Measurements from ENCODE around the gene GPR155.
A peak's percentile ranks its signal among the peaks of the same experiment; 100 is the strongest.

Gene GPR155

GRCh38 chr2:174486563-174487107 lies at the start of gene GPR155:
Gene GPR155 (minus strand): TSS chr2:174487029. CDS start chr2:174481956, 5,073 bp downstream.
- Histone ChIP-seq H3K4me1 (ENCODE audit: control insufficient read depth in 1 of 2, insufficient read depth in 2 of 2, low read length in 2 of 2) (peaks cover 0 to 19% of the 10 kb centered on the region in 2 donors), H3K4me3 (ENCODE audit: low read depth in 1 of 2, low read length in 2 of 2) (peak within 1 kb of the TSS; percentile 84 to 91), H3K27me3 (ENCODE audit: control insufficient read depth in 1 of 2, insufficient read depth in 2 of 2, low read length in 2 of 2) (peaks cover 0 to 3% of the 10 kb centered on the region in 2 donors), H3K9ac (ENCODE audit: low read depth in 1 of 2, low read length in 2 of 2) (peak within 1 kb of the TSS; percentile 65 to 73), H3K9me3 (ENCODE audit: control insufficient read depth in 1 of 2, low read length in 2 of 2) (no peaks in the 10 kb centered on the region), H3K36me3 (ENCODE audit: control insufficient read depth in 1 of 2, insufficient read depth in 2 of 2, low read length in 2 of 2) (peaks cover 0 to 2% of the 10 kb centered on the region in 2 donors), H3K27ac (ENCODE audit: low read depth, low read length) (peak within 1 kb of the TSS; percentile 68)

DNA sequence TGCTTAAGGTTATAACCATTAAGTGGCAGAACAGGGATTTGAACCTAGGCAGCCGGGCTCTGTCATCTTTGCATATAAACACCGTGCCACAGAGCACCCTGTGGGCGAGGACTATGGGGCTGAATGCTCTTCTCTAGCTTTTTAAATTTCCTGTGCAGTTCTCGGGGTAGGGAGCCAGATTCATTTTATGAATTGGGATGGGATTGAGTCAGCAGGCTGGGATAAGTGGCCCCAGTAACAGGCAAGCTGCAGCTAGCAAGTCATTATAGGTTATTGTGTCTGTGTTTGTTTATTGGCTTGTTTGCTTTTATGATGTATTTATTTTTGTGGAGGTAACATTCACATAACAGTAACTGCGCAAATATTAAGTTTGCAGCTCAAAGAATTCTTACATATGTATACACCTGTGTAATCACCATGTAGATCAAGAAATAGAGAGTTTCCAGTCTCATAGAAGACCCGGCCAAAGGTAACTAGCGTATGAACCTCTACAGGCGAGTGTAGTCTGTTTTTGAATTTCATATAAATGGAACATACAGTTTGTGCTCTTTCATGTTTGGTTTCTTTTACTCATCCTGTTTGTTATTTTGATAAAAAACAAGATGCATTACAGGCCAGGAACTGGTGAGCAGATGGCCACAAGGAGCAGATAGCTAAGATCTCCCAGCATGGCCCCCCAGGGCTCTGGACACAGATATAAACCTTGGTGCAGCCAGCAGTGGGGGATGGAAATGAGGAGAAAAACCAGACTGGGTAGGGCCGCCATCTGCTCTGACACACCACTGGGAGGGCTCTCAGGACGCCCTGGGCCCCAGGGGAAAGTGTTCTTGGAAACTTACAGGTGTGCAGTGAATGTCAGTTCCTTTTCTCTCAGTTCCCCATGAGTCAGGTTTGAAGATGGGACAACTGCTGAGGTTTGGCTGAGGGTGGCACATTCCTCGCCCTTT lies 49.2 kb upstream of the GPR155 start:
- no peak overlapping the region for H3K9ac ChIP-seq (ENCODE audit: low read depth in 1 of 2, low read length in 2 of 2)
- no peak overlapping the region for H3K27ac ChIP-seq (ENCODE audit: low read depth, low read length)
- no peaks in the 10 kb centered on the region for H3K9me3 ChIP-seq (ENCODE audit: control insufficient read depth in 1 of 2, low read length in 2 of 2)
- H3K27me3 ChIP-seq (ENCODE audit: control insufficient read depth in 1 of 2, insufficient read depth in 2 of 2, low read length in 2 of 2): no peaks in the 10 kb centered on the region
- H3K36me3 ChIP-seq (ENCODE audit: control insufficient read depth in 1 of 2, insufficient read depth in 2 of 2, low read length in 2 of 2): no peaks in the 10 kb centered on the region
- H3K4me1 ChIP-seq (ENCODE audit: control insufficient read depth in 1 of 2, insufficient read depth in 2 of 2, low read length in 2 of 2): no peaks in the 10 kb centered on the region
- no peak overlapping the region for H3K4me3 ChIP-seq (ENCODE audit: low read depth in 1 of 2, low read length in 2 of 2)

- Histone ChIP-seq H3K4me1 (ENCODE audit: control insufficient read depth in 1 of 2, insufficient read depth in 2 of 2, low read length in 2 of 2) (no peaks in the 10 kb centered on the region), H3K27ac (ENCODE audit: low read depth, low read length) (no peak overlapping the region), H3K9ac (ENCODE audit: low read depth in 1 of 2, low read length in 2 of 2) (no peak overlapping the region), H3K9me3 (ENCODE audit: control insufficient read depth in 1 of 2, low read length in 2 of 2) (no peaks in the 10 kb centered on the region), H3K27me3 (ENCODE audit: control insufficient read depth in 1 of 2, insufficient read depth in 2 of 2, low read length in 2 of 2) (no peaks in the 10 kb centered on the region), H3K4me3 (ENCODE audit: low read depth in 1 of 2, low read length in 2 of 2) (no peak overlapping the region), H3K36me3 (ENCODE audit: control insufficient read depth in 1 of 2, insufficient read depth in 2 of 2, low read length in 2 of 2) (no peaks in the 10 kb centered on the region)
Measured at GRCh38 chr2:174535083-174535482, 48.3 kb upstream of the GPR155 start.

GRCh38 chr2:174529916-174530315 lies 43.1 kb upstream of the GPR155 start:
- Histone ChIP-seq H3K9ac (ENCODE audit: low read depth in 1 of 2, low read length in 2 of 2) (no peak overlapping the region), H3K4me1 (ENCODE audit: control insufficient read depth in 1 of 2, insufficient read depth in 2 of 2, low read length in 2 of 2) (no peaks in the 10 kb centered on the region), H3K27ac (ENCODE audit: low read depth, low read length) (no peak overlapping the region), H3K36me3 (ENCODE audit: control insufficient read depth in 1 of 2, insufficient read depth in 2 of 2, low read length in 2 of 2) (no peaks in the 10 kb centered on the region), H3K27me3 (ENCODE audit: control insufficient read depth in 1 of 2, insufficient read depth in 2 of 2, low read length in 2 of 2) (no peaks in the 10 kb centered on the region), H3K4me3 (ENCODE audit: low read depth in 1 of 2, low read length in 2 of 2) (no peak overlapping the region), H3K9me3 (ENCODE audit: control insufficient read depth in 1 of 2, low read length in 2 of 2) (no peaks in the 10 kb centered on the region)

GRCh38 chr2:174527959-174528358 lies 41.1 kb upstream of the GPR155 start:
- H3K4me1 ChIP-seq (ENCODE audit: control insufficient read depth in 1 of 2, insufficient read depth in 2 of 2, low read length in 2 of 2): no peaks in the 10 kb centered on the region
- H3K27me3 ChIP-seq (ENCODE audit: control insufficient read depth in 1 of 2, insufficient read depth in 2 of 2, low read length in 2 of 2): no peaks in the 10 kb centered on the region
- no peaks in the 10 kb centered on the region for H3K9me3 ChIP-seq (ENCODE audit: control insufficient read depth in 1 of 2, low read length in 2 of 2)
- no peak overlapping the region for H3K27ac ChIP-seq (ENCODE audit: low read depth, low read length)
- H3K9ac ChIP-seq (ENCODE audit: low read depth in 1 of 2, low read length in 2 of 2): no peak overlapping the region
- no peak overlapping the region for H3K4me3 ChIP-seq (ENCODE audit: low read depth in 1 of 2, low read length in 2 of 2)
- no peaks in the 10 kb centered on the region for H3K36me3 ChIP-seq (ENCODE audit: control insufficient read depth in 1 of 2, insufficient read depth in 2 of 2, low read length in 2 of 2)

- Histone ChIP-seq H3K4me3 (ENCODE audit: low read depth in 1 of 2, low read length in 2 of 2) (no peak overlapping the region), H3K36me3 (ENCODE audit: control insufficient read depth in 1 of 2, insufficient read depth in 2 of 2, low read length in 2 of 2) (no peaks in the 10 kb centered on the region), H3K9ac (ENCODE audit: low read depth in 1 of 2, low read length in 2 of 2) (no peak overlapping the region), H3K4me1 (ENCODE audit: control insufficient read depth in 1 of 2, insufficient read depth in 2 of 2, low read length in 2 of 2) (no peaks in the 10 kb centered on the region), H3K9me3 (ENCODE audit: control insufficient read depth in 1 of 2, low read length in 2 of 2) (no peaks in the 10 kb centered on the region), H3K27me3 (ENCODE audit: control insufficient read depth in 1 of 2, insufficient read depth in 2 of 2, low read length in 2 of 2) (no peaks in the 10 kb centered on the region), H3K27ac (ENCODE audit: low read depth, low read length) (no peak overlapping the region)
Measured at GRCh38 chr2:174527101-174527721, 40.4 kb upstream of the GPR155 start.

DNA sequence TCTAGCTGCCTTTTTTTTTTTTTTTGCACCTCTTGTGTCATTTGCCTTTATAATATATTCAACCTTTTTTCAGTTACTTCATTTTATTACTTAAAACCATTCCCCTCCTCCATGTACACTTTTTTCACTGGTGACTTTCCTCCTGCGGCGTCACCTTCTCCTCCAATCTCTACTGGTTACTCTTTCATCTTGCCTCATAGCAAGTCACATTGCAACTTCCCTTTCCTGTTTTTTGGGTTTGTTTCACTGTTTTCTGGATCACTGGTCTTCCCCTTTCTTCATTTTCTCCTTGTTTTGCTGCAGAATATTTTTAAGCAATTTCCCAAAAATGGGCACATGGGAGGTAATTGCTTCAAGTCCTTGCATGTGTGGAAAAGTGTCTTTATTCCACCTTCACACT lies 37.7 kb upstream of the GPR155 start:
- Histone ChIP-seq H3K9ac (ENCODE audit: low read depth in 1 of 2, low read length in 2 of 2) (no peak overlapping the region), H3K4me1 (ENCODE audit: control insufficient read depth in 1 of 2, insufficient read depth in 2 of 2, low read length in 2 of 2) (no peaks in the 10 kb centered on the region), H3K36me3 (ENCODE audit: control insufficient read depth in 1 of 2, insufficient read depth in 2 of 2, low read length in 2 of 2) (no peaks in the 10 kb centered on the region), H3K4me3 (ENCODE audit: low read depth in 1 of 2, low read length in 2 of 2) (no peak overlapping the region), H3K27me3 (ENCODE audit: control insufficient read depth in 1 of 2, insufficient read depth in 2 of 2, low read length in 2 of 2) (no peaks in the 10 kb centered on the region), H3K27ac (ENCODE audit: low read depth, low read length) (no peak overlapping the region), H3K9me3 (ENCODE audit: control insufficient read depth in 1 of 2, low read length in 2 of 2) (no peaks in the 10 kb centered on the region)

GRCh38 chr2:174522553-174522952 lies 35.7 kb upstream of the GPR155 start:
- no peaks in the 10 kb centered on the region for H3K9me3 ChIP-seq (ENCODE audit: control insufficient read depth in 1 of 2, low read length in 2 of 2)
- no peaks in the 10 kb centered on the region for H3K27me3 ChIP-seq (ENCODE audit: control insufficient read depth in 1 of 2, insufficient read depth in 2 of 2, low read length in 2 of 2)
- H3K4me1 ChIP-seq (ENCODE audit: control insufficient read depth in 1 of 2, insufficient read depth in 2 of 2, low read length in 2 of 2): no peaks in the 10 kb centered on the region
- no peaks in the 10 kb centered on the region for H3K36me3 ChIP-seq (ENCODE audit: control insufficient read depth in 1 of 2, insufficient read depth in 2 of 2, low read length in 2 of 2)
- no peak overlapping the region for H3K9ac ChIP-seq (ENCODE audit: low read depth in 1 of 2, low read length in 2 of 2)
- H3K4me3 ChIP-seq (ENCODE audit: low read depth in 1 of 2, low read length in 2 of 2): no peak overlapping the region
- no peak overlapping the region for H3K27ac ChIP-seq (ENCODE audit: low read depth, low read length)

GRCh38 chr2:174518395-174518794 lies 31.6 kb upstream of the GPR155 start:
- H3K4me3 ChIP-seq (ENCODE audit: low read depth in 1 of 2, low read length in 2 of 2): no peak overlapping the region
- no peaks in the 10 kb centered on the region for H3K36me3 ChIP-seq (ENCODE audit: control insufficient read depth in 1 of 2, insufficient read depth in 2 of 2, low read length in 2 of 2)
- no peak overlapping the region for H3K27ac ChIP-seq (ENCODE audit: low read depth, low read length)
- no peaks in the 10 kb centered on the region for H3K9me3 ChIP-seq (ENCODE audit: control insufficient read depth in 1 of 2, low read length in 2 of 2)
- H3K4me1 ChIP-seq (ENCODE audit: control insufficient read depth in 1 of 2, insufficient read depth in 2 of 2, low read length in 2 of 2): peaks cover 0 to 11% of the 10 kb centered on the region in 2 donors
- H3K9ac ChIP-seq (ENCODE audit: low read depth in 1 of 2, low read length in 2 of 2): no peak overlapping the region
- H3K27me3 ChIP-seq (ENCODE audit: control insufficient read depth in 1 of 2, insufficient read depth in 2 of 2, low read length in 2 of 2): no peaks in the 10 kb centered on the region

Measured in duodenal mucosa (tissue), 2 donors.